Measurements from ENCODE around the gene NOP58. TPM values are rescaled to one million over a fixed set of nuclear protein-coding genes. Genes with fewer than 3 reads are reported as not detected.
A peak's percentile ranks its signal among the peaks of the same experiment; 100 is the strongest.

Gene NOP58
- total and polyA plus RNA-seq, 10 of the 15 experiments (the other 5 are each of a cell fraction or from before 2014, with no cell fraction given), result 131 to 327 (median 217) TPM

GRCh38 chr2:202238234-202239197, 27.0 kb upstream of the NOP58 start, which contains the start of gene SUMO1 (continued):
- TF ChIP-seq ZBTB4 (CRISPR knock-in tag; IDR thresholded peaks at IDR 0.05), result no peak
- 0 out of 2 replicates have a peak, but pooled peaks have one; percentile 18 for TF ChIP-seq EED (IDR thresholded peaks at IDR 0.05; ENCODE audit: low read depth)
- TF ChIP-seq NBN (IDR thresholded peaks at IDR 0.05), result peak; percentile 76
- TF ChIP-seq CREM (IDR thresholded peaks at IDR 0.05; ENCODE audit: low read depth), result peak; percentile 96
- TF ChIP-seq SPI1 (IDR thresholded peaks at IDR 0.05; ENCODE audit: borderline replicate concordance, insufficient read depth, low read depth, low read length), result peak; percentile 50; the same call in 1 of the 2 replicates
- TF ChIP-seq, protein P1, sequence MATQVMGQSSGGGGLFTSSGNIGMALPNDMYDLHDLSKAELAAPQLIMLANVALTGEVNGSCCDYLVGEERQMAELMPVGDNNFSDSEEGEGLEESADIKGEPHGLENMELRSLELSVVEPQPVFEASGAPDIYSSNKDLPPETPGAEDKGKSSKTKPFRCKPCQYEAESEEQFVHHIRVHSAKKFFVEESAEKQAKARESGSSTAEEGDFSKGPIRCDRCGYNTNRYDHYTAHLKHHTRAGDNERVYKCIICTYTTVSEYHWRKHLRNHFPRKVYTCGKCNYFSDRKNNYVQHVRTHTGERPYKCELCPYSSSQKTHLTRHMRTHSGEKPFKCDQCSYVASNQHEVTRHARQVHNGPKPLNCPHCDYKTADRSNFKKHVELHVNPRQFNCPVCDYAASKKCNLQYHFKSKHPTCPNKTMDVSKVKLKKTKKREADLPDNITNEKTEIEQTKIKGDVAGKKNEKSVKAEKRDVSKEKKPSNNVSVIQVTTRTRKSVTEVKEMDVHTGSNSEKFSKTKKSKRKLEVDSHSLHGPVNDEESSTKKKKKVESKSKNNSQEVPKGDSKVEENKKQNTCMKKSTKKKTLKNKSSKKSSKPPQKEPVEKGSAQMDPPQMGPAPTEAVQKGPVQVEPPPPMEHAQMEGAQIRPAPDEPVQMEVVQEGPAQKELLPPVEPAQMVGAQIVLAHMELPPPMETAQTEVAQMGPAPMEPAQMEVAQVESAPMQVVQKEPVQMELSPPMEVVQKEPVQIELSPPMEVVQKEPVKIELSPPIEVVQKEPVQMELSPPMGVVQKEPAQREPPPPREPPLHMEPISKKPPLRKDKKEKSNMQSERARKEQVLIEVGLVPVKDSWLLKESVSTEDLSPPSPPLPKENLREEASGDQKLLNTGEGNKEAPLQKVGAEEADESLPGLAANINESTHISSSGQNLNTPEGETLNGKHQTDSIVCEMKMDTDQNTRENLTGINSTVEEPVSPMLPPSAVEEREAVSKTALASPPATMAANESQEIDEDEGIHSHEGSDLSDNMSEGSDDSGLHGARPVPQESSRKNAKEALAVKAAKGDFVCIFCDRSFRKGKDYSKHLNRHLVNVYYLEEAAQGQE (IDR thresholded peaks at IDR 0.05; ENCODE audit: low read depth, low read length), result no peak
- TF ChIP-seq, protein P2, sequence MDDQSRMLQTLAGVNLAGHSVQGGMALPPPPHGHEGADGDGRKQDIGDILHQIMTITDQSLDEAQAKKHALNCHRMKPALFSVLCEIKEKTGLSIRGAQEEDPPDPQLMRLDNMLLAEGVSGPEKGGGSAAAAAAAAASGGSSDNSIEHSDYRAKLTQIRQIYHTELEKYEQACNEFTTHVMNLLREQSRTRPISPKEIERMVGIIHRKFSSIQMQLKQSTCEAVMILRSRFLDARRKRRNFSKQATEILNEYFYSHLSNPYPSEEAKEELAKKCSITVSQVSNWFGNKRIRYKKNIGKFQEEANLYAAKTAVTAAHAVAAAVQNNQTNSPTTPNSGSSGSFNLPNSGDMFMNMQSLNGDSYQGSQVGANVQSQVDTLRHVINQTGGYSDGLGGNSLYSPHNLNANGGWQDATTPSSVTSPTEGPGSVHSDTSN (IDR thresholded peaks at IDR 0.05; ENCODE audit: insufficient replicate concordance, low read depth, low read length), result no peak
- no peak for TF ChIP-seq BCL11A (IDR thresholded peaks at IDR 0.05; ENCODE audit: low read depth, low read length)
- 0 out of 2 replicates have a peak, but pooled peaks have one; percentile 63 for TF ChIP-seq ASH2L (IDR thresholded peaks at IDR 0.05; ENCODE audit: borderline replicate concordance, low read depth)

Data from GM12878 (cell line).